ENCODE data around the gene NGF. TPM values are rescaled to one million over a fixed set of nuclear protein-coding genes. Genes with fewer than 3 reads are reported as not detected.

The NGF gene
- polyA plus RNA-seq, 3 donors, result not detected

DNA sequence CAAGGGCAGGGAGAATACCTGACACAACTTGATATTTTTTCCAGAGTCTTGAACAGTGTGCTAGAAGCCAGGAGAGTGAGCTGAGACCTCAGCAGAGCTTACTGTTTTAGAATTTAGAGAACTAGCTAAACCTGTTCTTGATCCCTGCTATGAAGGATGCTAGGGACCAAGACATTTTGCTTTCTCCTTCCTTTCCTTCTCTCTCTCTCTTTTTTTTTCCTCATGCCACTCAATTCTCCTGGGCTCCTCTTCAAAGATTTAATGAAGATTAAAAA lies 99.0 kb downstream of the NGF start:
- no peak for DNase-seq
- Histone ChIP-seq H3K4me3 (replicated peaks in 1 of 3; ENCODE audit: low read depth in 2 of 3, low read length in 3 of 3) (no peak overlapping the region), H4K20me1 (ENCODE audit: insufficient read depth, low read length) (no peaks in the 10 kb centered on the region), H3K9me3 (replicated peaks in 1 of 2; ENCODE audit: control insufficient read depth in 1 of 2, insufficient read depth in 1 of 2, low read length in 2 of 2) (no peaks in the 10 kb centered on the region), H2AFZ (ENCODE audit: insufficient read depth, low read depth, low read length, poor library complexity, severe bottlenecking) (no peak overlapping the region), H3K79me2 (ENCODE audit: insufficient read depth, low read length) (no peaks in the 10 kb centered on the region), H3K9ac (ENCODE audit: insufficient read depth, low read length, poor library complexity, severe bottlenecking) (no peak overlapping the region), H3K4me1 (ENCODE audit: control insufficient read depth in 1 of 2, insufficient read depth in 2 of 2, low read length in 2 of 2) (no peaks in the 10 kb centered on the region), H3K27ac (ENCODE audit: low read depth in 1 of 2, low read length in 2 of 2) (no peak overlapping the region), H3K36me3 (replicated peaks in 1 of 2; ENCODE audit: control insufficient read depth in 1 of 2, insufficient read depth in 2 of 2, low read length in 2 of 2) (no peaks in the 10 kb centered on the region), H3K4me2 (replicated peaks; ENCODE audit: extremely low read depth, low read length, poor library complexity, severe bottlenecking) (no peak overlapping the region), H3K27me3 (ENCODE audit: control insufficient read depth in 2 of 2, insufficient read depth in 2 of 2, low read length in 2 of 2) (no peaks in the 10 kb centered on the region)
- intact Hi-C loops (cut with micrococcal nuclease), result no loop called here
- H3K4me3 Mint-ChIP-seq, result no peak overlapping the region
- TF ChIP-seq, protein P1, sequence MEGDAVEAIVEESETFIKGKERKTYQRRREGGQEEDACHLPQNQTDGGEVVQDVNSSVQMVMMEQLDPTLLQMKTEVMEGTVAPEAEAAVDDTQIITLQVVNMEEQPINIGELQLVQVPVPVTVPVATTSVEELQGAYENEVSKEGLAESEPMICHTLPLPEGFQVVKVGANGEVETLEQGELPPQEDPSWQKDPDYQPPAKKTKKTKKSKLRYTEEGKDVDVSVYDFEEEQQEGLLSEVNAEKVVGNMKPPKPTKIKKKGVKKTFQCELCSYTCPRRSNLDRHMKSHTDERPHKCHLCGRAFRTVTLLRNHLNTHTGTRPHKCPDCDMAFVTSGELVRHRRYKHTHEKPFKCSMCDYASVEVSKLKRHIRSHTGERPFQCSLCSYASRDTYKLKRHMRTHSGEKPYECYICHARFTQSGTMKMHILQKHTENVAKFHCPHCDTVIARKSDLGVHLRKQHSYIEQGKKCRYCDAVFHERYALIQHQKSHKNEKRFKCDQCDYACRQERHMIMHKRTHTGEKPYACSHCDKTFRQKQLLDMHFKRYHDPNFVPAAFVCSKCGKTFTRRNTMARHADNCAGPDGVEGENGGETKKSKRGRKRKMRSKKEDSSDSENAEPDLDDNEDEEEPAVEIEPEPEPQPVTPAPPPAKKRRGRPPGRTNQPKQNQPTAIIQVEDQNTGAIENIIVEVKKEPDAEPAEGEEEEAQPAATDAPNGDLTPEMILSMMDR (IDR thresholded peaks at IDR 0.05), result no peak
- H3K27me3 Mint-ChIP-seq (ENCODE audit: low read depth in 3 of 3), result peaks cover 0 to 4% (median 1%) of the 10 kb centered on the region in 3 donors
- peaks cover 0 to 7% (median 4%) of the 10 kb centered on the region in 7 donors for H3K9me3 Mint-ChIP-seq
- no peak overlapping the region for H3K27ac Mint-ChIP-seq
- no peaks in the 10 kb centered on the region for H3K4me1 Mint-ChIP-seq
- H3K36me3 Mint-ChIP-seq, result no peaks in the 10 kb centered on the region

DNA sequence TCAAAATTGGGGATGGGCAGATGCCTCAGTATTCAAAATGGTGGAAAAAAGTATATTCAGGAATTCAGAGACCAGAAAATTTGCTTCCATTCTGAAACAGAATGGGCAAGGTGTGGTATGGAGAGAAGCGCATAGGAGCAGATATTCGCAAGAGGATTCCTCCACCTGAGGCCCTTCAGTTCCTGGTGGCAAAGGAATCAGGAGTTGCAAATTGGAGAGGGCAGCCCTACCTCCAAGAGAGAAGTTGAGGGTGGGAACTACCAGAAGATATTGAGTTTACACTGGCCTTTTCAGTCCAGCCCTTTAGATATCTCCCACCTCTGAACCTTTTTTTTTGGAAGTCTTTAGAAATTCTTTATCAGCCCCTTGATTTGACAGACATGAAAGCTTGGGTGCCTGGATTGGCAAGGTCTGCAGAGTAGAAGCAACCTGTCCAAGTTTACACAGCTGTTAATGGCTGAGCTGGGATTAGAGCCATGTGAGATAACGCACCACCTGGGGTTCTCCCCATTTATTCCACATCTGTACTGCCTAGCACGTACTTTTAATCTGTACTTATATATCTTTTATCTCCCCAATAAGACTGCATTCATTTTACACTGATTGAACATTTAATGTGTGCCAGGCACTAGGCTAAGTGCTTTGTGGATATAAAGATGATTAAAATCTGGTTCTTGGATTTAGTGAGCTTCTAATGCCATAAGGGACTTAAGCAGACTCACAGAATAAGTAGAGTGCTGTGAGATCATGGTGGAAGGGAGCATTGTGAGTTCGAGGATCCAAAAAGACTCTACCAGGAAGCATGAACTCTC lies 99.5 kb downstream of the NGF start:
- DNase-seq, result no peak
- H3K9me3 ChIP-seq (replicated peaks in 1 of 2; ENCODE audit: control insufficient read depth in 1 of 2, insufficient read depth in 1 of 2, low read length in 2 of 2), result no peaks in the 10 kb centered on the region
- no peak overlapping the region for H3K27ac Mint-ChIP-seq
- intact Hi-C loops (cut with micrococcal nuclease), result no loop called here
- no peaks in the 10 kb centered on the region for H3K79me2 ChIP-seq (ENCODE audit: insufficient read depth, low read length)
- H3K27me3 Mint-ChIP-seq (ENCODE audit: low read depth in 3 of 3), result peaks cover 0 to 2% (median 1%) of the 10 kb centered on the region in 3 donors
- 80% methylated on average over 2 of the region's 5 CpGs for WGBS (ENCODE audit: insufficient coverage)
- no peaks in the 10 kb centered on the region for H3K36me3 Mint-ChIP-seq
- H3K9ac ChIP-seq (ENCODE audit: insufficient read depth, low read length, poor library complexity, severe bottlenecking), result no peak overlapping the region
- peaks cover under 1 to 2% of the 10 kb centered on the region in 2 donors for H3K4me1 ChIP-seq (ENCODE audit: control insufficient read depth in 1 of 2, insufficient read depth in 2 of 2, low read length in 2 of 2)
- no peaks in the 10 kb centered on the region for H3K36me3 ChIP-seq (replicated peaks in 1 of 2; ENCODE audit: control insufficient read depth in 1 of 2, insufficient read depth in 2 of 2, low read length in 2 of 2)
- no peaks in the 10 kb centered on the region for H3K4me1 Mint-ChIP-seq
- H3K27ac ChIP-seq (ENCODE audit: low read depth in 1 of 2, low read length in 2 of 2), result no peak overlapping the region
- TF ChIP-seq, protein P1 (IDR thresholded peaks at IDR 0.05), result no peak
- no peak overlapping the region for H3K4me3 Mint-ChIP-seq
- no peak overlapping the region for H3K4me2 ChIP-seq (replicated peaks; ENCODE audit: extremely low read depth, low read length, poor library complexity, severe bottlenecking)
- H3K4me3 ChIP-seq (replicated peaks in 1 of 3; ENCODE audit: low read depth in 2 of 3, low read length in 3 of 3), result no peak overlapping the region
- H2AFZ ChIP-seq (ENCODE audit: insufficient read depth, low read depth, low read length, poor library complexity, severe bottlenecking), result no peak overlapping the region
- H4K20me1 ChIP-seq (ENCODE audit: insufficient read depth, low read length), result no peaks in the 10 kb centered on the region
- no peaks in the 10 kb centered on the region for H3K27me3 ChIP-seq (ENCODE audit: control insufficient read depth in 2 of 2, insufficient read depth in 2 of 2, low read length in 2 of 2)
- peaks cover 0 to 4% (median 1%) of the 10 kb centered on the region in 7 donors for H3K9me3 Mint-ChIP-seq

Data from CD14-positive monocyte (primary cell).